NCI-H1694 (cell line): Measurements from ENCODE around the gene TOP2B.

ENCODE experiments used
- DNase-seq: peaks from one replicate; lab custom pipeline; 2025; lab: John Stamatoyannopoulos, UW

TOP2B gene

GRCh38 chr3:25619382-25619781, 45.3 kb downstream of the TOP2B start:
- no peak for DNase-seq

- no peak for DNase-seq
Observed at GRCh38 chr3:25618028-25618427, 46.7 kb downstream of the TOP2B start.

GRCh38 chr3:25611193-25611592, 53.5 kb downstream of the TOP2B start:
- no peak for DNase-seq

GRCh38 chr3:25610779-25611178, 53.9 kb downstream of the TOP2B start:
- no peak for DNase-seq

GRCh38 chr3:25610167-25610566, 54.5 kb downstream of the TOP2B start:
- no peak for DNase-seq

GRCh38 chr3:25604107-25604805, 60.5 kb downstream of the TOP2B start:
- no peak for DNase-seq

- no peak for DNase-seq
Observed at GRCh38 chr3:25603703-25604102, 61.0 kb downstream of the TOP2B start.

- no peak for DNase-seq
Observed at GRCh38 chr3:25597535-25598101, 67.1 kb downstream of the TOP2B start.

- DNase-seq: no peak
Observed at GRCh38 chr3:25594007-25594502, 70.7 kb downstream of the TOP2B start.

- DNase-seq: no peak
Observed at GRCh38 chr3:25593001-25593400, 71.7 kb downstream of the TOP2B start.

GRCh38 chr3:25592510-25592968, 72.2 kb downstream of the TOP2B start:
- no peak for DNase-seq

- DNase-seq: no peak
Observed at GRCh38 chr3:25589783-25590258, 74.9 kb downstream of the TOP2B start.

- no peak for DNase-seq
Observed at GRCh38 chr3:25589104-25589782, 75.5 kb downstream of the TOP2B start.

GRCh38 chr3:25588441-25589103, 76.1 kb downstream of the TOP2B start:
- DNase-seq: no peak

GRCh38 chr3:25587975-25588374, 76.7 kb downstream of the TOP2B start:
- DNase-seq: no peak

- no peak for DNase-seq
Observed at GRCh38 chr3:25587526-25587925, 77.2 kb downstream of the TOP2B start.

- DNase-seq: no peak
Observed at GRCh38 chr3:25587094-25587493, 77.6 kb downstream of the TOP2B start.

GRCh38 chr3:25586553-25586952, 78.2 kb downstream of the TOP2B start:
- no peak for DNase-seq

- no peak for DNase-seq
Observed at GRCh38 chr3:25586167-25586505, 78.6 kb downstream of the TOP2B start.

GRCh38 chr3:25585361-25586166, 79.1 kb downstream of the TOP2B start:
- DNase-seq: no peak

- no peak for DNase-seq
Observed at GRCh38 chr3:25584011-25584789, 80.5 kb downstream of the TOP2B start.
